Astrocyte (in vitro differentiated cells and primary cell): ENCODE data around the gene SAMM50. TPM values are rescaled to one million over a fixed set of nuclear protein-coding genes. Genes with fewer than 3 reads are reported as not detected.

ENCODE experiments used
- DNase-seq: peaks from one replicate; pipeline ENCODE4 v3.0.0-alpha.2; 2010; ENCODE audit warnings: low read depth
- FAIRE-seq: peaks from 2 replicates; lab custom pipeline; 2011; peaks lifted over from hg19 to GRCh38; lab: Jason Lieb, UNC
- H2AFZ ChIP-seq: 2 replicates; pipeline ENCODE4 v1.6.0; 2012; ENCODE audit warnings: low read depth, low read length, inconsistent platforms
- H3K27ac ChIP-seq: 2 replicates; pipeline ENCODE4 v1.5.1; 2011; ENCODE audit warnings: low read depth, low read length, inconsistent platforms
- H3K27me3 ChIP-seq: 2 replicates; pipeline ENCODE4 v1.6.0; 2011; ENCODE audit warnings: low read length, inconsistent platforms; ENCODE audit not compliant: insufficient read depth
- H3K36me3 ChIP-seq: 2 replicates; pipeline ENCODE4 v1.5.1; 2011; ENCODE audit warnings: low read length, inconsistent platforms; ENCODE audit not compliant: insufficient read depth
- H3K4me1 ChIP-seq: 2 replicates; pipeline ENCODE4 v1.5.1; 2011; ENCODE audit warnings: low read length, inconsistent platforms; ENCODE audit not compliant: insufficient read depth
- H3K4me2 ChIP-seq: 2 replicates; pipeline ENCODE4 v1.6.0; 2012; ENCODE audit warnings: low read length, inconsistent platforms
- H3K4me3 ChIP-seq: 2 replicates; pipeline ENCODE4 v1.5.1; 2011; ENCODE audit warnings: low read depth, mild to moderate bottlenecking, low read length, inconsistent platforms; ENCODE audit not compliant: insufficient read depth
- H3K79me2 ChIP-seq: 2 replicates; pipeline ENCODE4 v1.6.0; 2012; ENCODE audit warnings: mild to moderate bottlenecking, low read length, inconsistent platforms; ENCODE audit not compliant: insufficient read depth
- H3K9ac ChIP-seq: 2 replicates; pipeline ENCODE4 v1.6.0; 2012; ENCODE audit warnings: mild to moderate bottlenecking, low read length, inconsistent platforms
- H3K9me3 ChIP-seq: 2 replicates; pipeline ENCODE4 v1.5.1; 2012; ENCODE audit warnings: low read depth, mild to moderate bottlenecking, low read length, inconsistent platforms; ENCODE audit not compliant: insufficient read depth
- H4K20me1 ChIP-seq: 2 replicates; pipeline ENCODE4 v1.6.0; 2012; ENCODE audit warnings: low read length, inconsistent platforms; ENCODE audit not compliant: insufficient read depth
- H3K27ac Mint-ChIP-seq: one replicate; pipeline ENCODE4 v1.8.0; 2021; ENCODE audit warnings: mild to moderate bottlenecking, mixed read lengths; ENCODE audit not compliant: unreplicated experiment
- H3K27me3 Mint-ChIP-seq: one replicate; pipeline ENCODE4 v1.8.0; 2021; ENCODE audit warnings: low read depth, mixed read lengths; ENCODE audit not compliant: unreplicated experiment
- H3K36me3 Mint-ChIP-seq: one replicate; pipeline ENCODE4 v1.8.0; 2021; ENCODE audit warnings: low read depth, mixed read lengths; ENCODE audit not compliant: unreplicated experiment
- H3K4me1 Mint-ChIP-seq: one replicate; pipeline ENCODE4 v1.8.0; 2021; ENCODE audit warnings: low read depth, mixed read lengths; ENCODE audit not compliant: unreplicated experiment
- H3K4me3 Mint-ChIP-seq: one replicate; pipeline ENCODE4 v1.8.0; 2021; ENCODE audit warnings: mild to moderate bottlenecking, moderate library complexity, mixed read lengths; ENCODE audit not compliant: unreplicated experiment
- H3K9me3 Mint-ChIP-seq: one replicate; pipeline ENCODE4 v1.8.0; 2021; ENCODE audit warnings: mild to moderate bottlenecking, mixed read lengths; ENCODE audit not compliant: unreplicated experiment
- CTCF ChIP-seq: IDR thresholded peaks from 2 replicates; pipeline ENCODE4 v1.5.1; 2011; ENCODE audit warnings: low read depth, mild to moderate bottlenecking, inconsistent platforms, low read length, moderate library complexity; ENCODE audit not compliant: insufficient read depth
- EZH2 ChIP-seq: IDR thresholded peaks from 2 replicates; pipeline ENCODE4 v1.6.1; 2012; ENCODE audit warnings: mild to moderate bottlenecking, low read length, inconsistent platforms; ENCODE audit not compliant: insufficient read depth
- total RNA-seq: library from RNA; stranded (reverse); gene quantifications from 2 replicates; pipeline ENCODE4 v1.2.1, GENCODE V29; 2021

The SAMM50 gene
- total RNA-seq, 1 donor from 2014 or later, result 63.4 TPM

- no peak overlapping the region for H3K4me3 ChIP-seq
- no peaks in the 10 kb centered on the region for H3K79me2 ChIP-seq
- no peak for DNase-seq
- Mint-ChIP-seq H3K4me3 (no peak overlapping the region), H3K9me3 (no peaks in the 10 kb centered on the region), H3K4me1 (no peaks in the 10 kb centered on the region), H3K27ac (no peak overlapping the region), H3K27me3 (no peaks in the 10 kb centered on the region), H3K36me3 (peaks cover 18% of the 10 kb centered on the region)
- H3K9ac ChIP-seq, result no peak overlapping the region
- no peaks in the 10 kb centered on the region for H3K4me1 ChIP-seq
- H3K27me3 ChIP-seq, result no peaks in the 10 kb centered on the region
- TF ChIP-seq EZH2 (no peak), CTCF (peak; percentile 57)
- H3K27ac ChIP-seq, result no peak overlapping the region
- H3K4me2 ChIP-seq, result no peak overlapping the region
- no peaks in the 10 kb centered on the region for H3K9me3 ChIP-seq
- H3K36me3 ChIP-seq, result peaks cover 17% of the 10 kb centered on the region
- peaks cover 28% of the 10 kb centered on the region for H4K20me1 ChIP-seq
- FAIRE-seq, result no peak
- H2AFZ ChIP-seq, result no peak overlapping the region
These were observed 9.4 kb upstream of the SAMM50 start for GRCh38 chr22:43945632-43946383.

GRCh38 chr22:43946384-43946667 lies 8.9 kb upstream of the SAMM50 start:
- DNase-seq, result no peak
- Histone ChIP-seq H3K79me2 (no peaks in the 10 kb centered on the region), H3K27me3 (no peaks in the 10 kb centered on the region), H3K36me3 (peaks cover 13% of the 10 kb centered on the region), H3K27ac (no peak overlapping the region), H2AFZ (no peak overlapping the region), H3K9me3 (no peaks in the 10 kb centered on the region), H4K20me1 (peaks cover 26% of the 10 kb centered on the region), H3K4me3 (no peak overlapping the region), H3K4me1 (no peaks in the 10 kb centered on the region), H3K4me2 (no peak overlapping the region), H3K9ac (no peak overlapping the region)
- no peak overlapping the region for H3K4me3 Mint-ChIP-seq
- no peaks in the 10 kb centered on the region for H3K27me3 Mint-ChIP-seq
- peaks cover 18% of the 10 kb centered on the region for H3K36me3 Mint-ChIP-seq
- H3K4me1 Mint-ChIP-seq, result no peaks in the 10 kb centered on the region
- no peak overlapping the region for H3K27ac Mint-ChIP-seq
- H3K9me3 Mint-ChIP-seq, result no peaks in the 10 kb centered on the region
- no peak for FAIRE-seq
- TF ChIP-seq CTCF (no peak), EZH2 (no peak)

- Histone ChIP-seq H3K9ac (no peak overlapping the region), H3K4me3 (no peak overlapping the region), H3K27me3 (no peaks in the 10 kb centered on the region), H2AFZ (no peak overlapping the region), H3K4me1 (peaks cover under 1% of the 10 kb centered on the region), H3K36me3 (no peaks in the 10 kb centered on the region), H3K9me3 (no peaks in the 10 kb centered on the region), H3K4me2 (no peak overlapping the region), H3K27ac (no peak overlapping the region), H4K20me1 (peaks cover 16% of the 10 kb centered on the region), H3K79me2 (no peaks in the 10 kb centered on the region)
- Mint-ChIP-seq H3K27me3 (no peaks in the 10 kb centered on the region), H3K9me3 (no peaks in the 10 kb centered on the region), H3K36me3 (peaks cover 5% of the 10 kb centered on the region), H3K4me3 (no peak overlapping the region), H3K27ac (no peak overlapping the region), H3K4me1 (no peaks in the 10 kb centered on the region)
- FAIRE-seq (no peak), DNase-seq (no peak)
- TF ChIP-seq EZH2, result no peak
- no peak for TF ChIP-seq CTCF
These were observed 6.3 kb upstream of the SAMM50 start for GRCh38 chr22:43948836-43949406.
